ENCODE results near the gene TTF1. TPM values are rescaled to one million over a fixed set of nuclear protein-coding genes. Genes with fewer than 3 reads are reported as not detected.

Gene TTF1
- total RNA-seq, 1 experiment from 2014 or later = 23.8 TPM

DNA sequence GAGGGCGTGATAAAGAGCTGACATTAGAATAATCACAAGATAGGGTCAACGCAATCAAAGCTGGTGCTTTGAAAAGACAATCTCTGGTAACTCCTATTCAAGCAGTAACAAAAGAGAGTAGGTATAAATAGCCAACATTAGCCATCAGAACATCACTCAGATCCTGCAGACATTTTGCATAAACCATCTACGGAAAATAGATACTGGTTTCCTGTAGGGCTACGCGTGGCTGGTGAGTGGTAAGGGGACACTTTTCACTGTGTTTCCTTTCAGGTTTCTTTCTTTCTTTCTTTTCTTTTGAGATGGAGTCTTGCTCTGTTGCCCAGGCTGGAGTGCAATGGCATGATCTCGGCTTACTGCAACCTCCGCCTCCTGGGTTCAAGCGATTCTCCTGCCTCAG lies 22.3 kb downstream of the TTF1 start:
- ChIA-PET CTCF (interaction anchor here (0.6 kb wide), 1 partner anchor 545 kb away, joined by 3 read pairs; no protein-coding TSS in a partner anchor), POLR2A (no interaction called here)
- Mint-ChIP-seq H3K4me1 (no peaks in the 10 kb centered on the region), H3K36me3 (peaks cover 64% of the 10 kb centered on the region), H3K9me3 (no peaks in the 10 kb centered on the region), H3K4me3 (no peak overlapping the region), H3K27ac (no peak overlapping the region), H3K27me3 (ENCODE audit: low read depth) (no peaks in the 10 kb centered on the region)
- DNase-seq (ENCODE audit: low spot score) (no peak), ATAC-seq (no peak)
- TF ChIP-seq NR1H2 (CRISPR knock-in tag; IDR thresholded peaks at IDR 0.05) = no peak
- no peak for TF ChIP-seq AR (CRISPR knock-in tag; IDR thresholded peaks at IDR 0.05)
- no peak for TF ChIP-seq TCF7 (CRISPR knock-in tag; IDR thresholded peaks at IDR 0.05; ENCODE audit: low read depth)
- TF ChIP-seq, protein P1, sequence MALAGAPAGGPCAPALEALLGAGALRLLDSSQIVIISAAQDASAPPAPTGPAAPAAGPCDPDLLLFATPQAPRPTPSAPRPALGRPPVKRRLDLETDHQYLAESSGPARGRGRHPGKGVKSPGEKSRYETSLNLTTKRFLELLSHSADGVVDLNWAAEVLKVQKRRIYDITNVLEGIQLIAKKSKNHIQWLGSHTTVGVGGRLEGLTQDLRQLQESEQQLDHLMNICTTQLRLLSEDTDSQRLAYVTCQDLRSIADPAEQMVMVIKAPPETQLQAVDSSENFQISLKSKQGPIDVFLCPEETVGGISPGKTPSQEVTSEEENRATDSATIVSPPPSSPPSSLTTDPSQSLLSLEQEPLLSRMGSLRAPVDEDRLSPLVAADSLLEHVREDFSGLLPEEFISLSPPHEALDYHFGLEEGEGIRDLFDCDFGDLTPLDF (CRISPR knock-in tag; IDR thresholded peaks at IDR 0.05) = no peak
- no peak for TF ChIP-seq CDX4 (CRISPR knock-in tag; IDR thresholded peaks at IDR 0.05; ENCODE audit: borderline replicate concordance)
- TF ChIP-seq, protein P2, sequence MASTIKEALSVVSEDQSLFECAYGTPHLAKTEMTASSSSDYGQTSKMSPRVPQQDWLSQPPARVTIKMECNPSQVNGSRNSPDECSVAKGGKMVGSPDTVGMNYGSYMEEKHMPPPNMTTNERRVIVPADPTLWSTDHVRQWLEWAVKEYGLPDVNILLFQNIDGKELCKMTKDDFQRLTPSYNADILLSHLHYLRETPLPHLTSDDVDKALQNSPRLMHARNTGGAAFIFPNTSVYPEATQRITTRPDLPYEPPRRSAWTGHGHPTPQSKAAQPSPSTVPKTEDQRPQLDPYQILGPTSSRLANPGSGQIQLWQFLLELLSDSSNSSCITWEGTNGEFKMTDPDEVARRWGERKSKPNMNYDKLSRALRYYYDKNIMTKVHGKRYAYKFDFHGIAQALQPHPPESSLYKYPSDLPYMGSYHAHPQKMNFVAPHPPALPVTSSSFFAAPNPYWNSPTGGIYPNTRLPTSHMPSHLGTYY (CRISPR knock-in tag; IDR thresholded peaks at IDR 0.05) = no peak
- TF ChIP-seq, protein P3, sequence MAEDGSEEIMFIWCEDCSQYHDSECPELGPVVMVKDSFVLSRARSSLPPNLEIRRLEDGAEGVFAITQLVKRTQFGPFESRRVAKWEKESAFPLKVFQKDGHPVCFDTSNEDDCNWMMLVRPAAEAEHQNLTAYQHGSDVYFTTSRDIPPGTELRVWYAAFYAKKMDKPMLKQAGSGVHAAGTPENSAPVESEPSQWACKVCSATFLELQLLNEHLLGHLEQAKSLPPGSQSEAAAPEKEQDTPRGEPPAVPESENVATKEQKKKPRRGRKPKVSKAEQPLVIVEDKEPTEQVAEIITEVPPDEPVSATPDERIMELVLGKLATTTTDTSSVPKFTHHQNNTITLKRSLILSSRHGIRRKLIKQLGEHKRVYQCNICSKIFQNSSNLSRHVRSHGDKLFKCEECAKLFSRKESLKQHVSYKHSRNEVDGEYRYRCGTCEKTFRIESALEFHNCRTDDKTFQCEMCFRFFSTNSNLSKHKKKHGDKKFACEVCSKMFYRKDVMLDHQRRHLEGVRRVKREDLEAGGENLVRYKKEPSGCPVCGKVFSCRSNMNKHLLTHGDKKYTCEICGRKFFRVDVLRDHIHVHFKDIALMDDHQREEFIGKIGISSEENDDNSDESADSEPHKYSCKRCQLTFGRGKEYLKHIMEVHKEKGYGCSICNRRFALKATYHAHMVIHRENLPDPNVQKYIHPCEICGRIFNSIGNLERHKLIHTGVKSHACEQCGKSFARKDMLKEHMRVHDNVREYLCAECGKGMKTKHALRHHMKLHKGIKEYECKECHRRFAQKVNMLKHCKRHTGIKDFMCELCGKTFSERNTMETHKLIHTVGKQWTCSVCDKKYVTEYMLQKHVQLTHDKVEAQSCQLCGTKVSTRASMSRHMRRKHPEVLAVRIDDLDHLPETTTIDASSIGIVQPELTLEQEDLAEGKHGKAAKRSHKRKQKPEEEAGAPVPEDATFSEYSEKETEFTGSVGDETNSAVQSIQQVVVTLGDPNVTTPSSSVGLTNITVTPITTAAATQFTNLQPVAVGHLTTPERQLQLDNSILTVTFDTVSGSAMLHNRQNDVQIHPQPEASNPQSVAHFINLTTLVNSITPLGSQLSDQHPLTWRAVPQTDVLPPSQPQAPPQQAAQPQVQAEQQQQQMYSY (CRISPR knock-in tag; IDR thresholded peaks at IDR 0.05) = no peak
- TF ChIP-seq MXD4 (CRISPR knock-in tag; IDR thresholded peaks at IDR 0.05; ENCODE audit: borderline replicate concordance) = no peak
- TF ChIP-seq, protein P4, sequence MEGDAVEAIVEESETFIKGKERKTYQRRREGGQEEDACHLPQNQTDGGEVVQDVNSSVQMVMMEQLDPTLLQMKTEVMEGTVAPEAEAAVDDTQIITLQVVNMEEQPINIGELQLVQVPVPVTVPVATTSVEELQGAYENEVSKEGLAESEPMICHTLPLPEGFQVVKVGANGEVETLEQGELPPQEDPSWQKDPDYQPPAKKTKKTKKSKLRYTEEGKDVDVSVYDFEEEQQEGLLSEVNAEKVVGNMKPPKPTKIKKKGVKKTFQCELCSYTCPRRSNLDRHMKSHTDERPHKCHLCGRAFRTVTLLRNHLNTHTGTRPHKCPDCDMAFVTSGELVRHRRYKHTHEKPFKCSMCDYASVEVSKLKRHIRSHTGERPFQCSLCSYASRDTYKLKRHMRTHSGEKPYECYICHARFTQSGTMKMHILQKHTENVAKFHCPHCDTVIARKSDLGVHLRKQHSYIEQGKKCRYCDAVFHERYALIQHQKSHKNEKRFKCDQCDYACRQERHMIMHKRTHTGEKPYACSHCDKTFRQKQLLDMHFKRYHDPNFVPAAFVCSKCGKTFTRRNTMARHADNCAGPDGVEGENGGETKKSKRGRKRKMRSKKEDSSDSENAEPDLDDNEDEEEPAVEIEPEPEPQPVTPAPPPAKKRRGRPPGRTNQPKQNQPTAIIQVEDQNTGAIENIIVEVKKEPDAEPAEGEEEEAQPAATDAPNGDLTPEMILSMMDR (IDR thresholded peaks at IDR 0.05) = no peak
- no peak for TF ChIP-seq NR2C2 (CRISPR knock-in tag; IDR thresholded peaks at IDR 0.05)
- TF ChIP-seq, protein P5, sequence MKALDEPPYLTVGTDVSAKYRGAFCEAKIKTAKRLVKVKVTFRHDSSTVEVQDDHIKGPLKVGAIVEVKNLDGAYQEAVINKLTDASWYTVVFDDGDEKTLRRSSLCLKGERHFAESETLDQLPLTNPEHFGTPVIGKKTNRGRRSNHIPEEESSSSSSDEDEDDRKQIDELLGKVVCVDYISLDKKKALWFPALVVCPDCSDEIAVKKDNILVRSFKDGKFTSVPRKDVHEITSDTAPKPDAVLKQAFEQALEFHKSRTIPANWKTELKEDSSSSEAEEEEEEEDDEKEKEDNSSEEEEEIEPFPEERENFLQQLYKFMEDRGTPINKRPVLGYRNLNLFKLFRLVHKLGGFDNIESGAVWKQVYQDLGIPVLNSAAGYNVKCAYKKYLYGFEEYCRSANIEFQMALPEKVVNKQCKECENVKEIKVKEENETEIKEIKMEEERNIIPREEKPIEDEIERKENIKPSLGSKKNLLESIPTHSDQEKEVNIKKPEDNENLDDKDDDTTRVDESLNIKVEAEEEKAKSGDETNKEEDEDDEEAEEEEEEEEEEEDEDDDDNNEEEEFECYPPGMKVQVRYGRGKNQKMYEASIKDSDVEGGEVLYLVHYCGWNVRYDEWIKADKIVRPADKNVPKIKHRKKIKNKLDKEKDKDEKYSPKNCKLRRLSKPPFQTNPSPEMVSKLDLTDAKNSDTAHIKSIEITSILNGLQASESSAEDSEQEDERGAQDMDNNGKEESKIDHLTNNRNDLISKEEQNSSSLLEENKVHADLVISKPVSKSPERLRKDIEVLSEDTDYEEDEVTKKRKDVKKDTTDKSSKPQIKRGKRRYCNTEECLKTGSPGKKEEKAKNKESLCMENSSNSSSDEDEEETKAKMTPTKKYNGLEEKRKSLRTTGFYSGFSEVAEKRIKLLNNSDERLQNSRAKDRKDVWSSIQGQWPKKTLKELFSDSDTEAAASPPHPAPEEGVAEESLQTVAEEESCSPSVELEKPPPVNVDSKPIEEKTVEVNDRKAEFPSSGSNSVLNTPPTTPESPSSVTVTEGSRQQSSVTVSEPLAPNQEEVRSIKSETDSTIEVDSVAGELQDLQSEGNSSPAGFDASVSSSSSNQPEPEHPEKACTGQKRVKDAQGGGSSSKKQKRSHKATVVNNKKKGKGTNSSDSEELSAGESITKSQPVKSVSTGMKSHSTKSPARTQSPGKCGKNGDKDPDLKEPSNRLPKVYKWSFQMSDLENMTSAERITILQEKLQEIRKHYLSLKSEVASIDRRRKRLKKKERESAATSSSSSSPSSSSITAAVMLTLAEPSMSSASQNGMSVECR (CRISPR knock-in tag; IDR thresholded peaks at IDR 0.05; ENCODE audit: borderline replicate concordance) = no peak
- TF ChIP-seq GTF2I (CRISPR knock-in tag; conservative IDR thresholded peaks at IDR 0.05) = no peak
- no peak for TF ChIP-seq ELF4 (CRISPR knock-in tag; IDR thresholded peaks at IDR 0.05; ENCODE audit: low read depth)
- TF ChIP-seq RORB (CRISPR knock-in tag; IDR thresholded peaks at IDR 0.05) = no peak
- TF ChIP-seq ZNF416 (CRISPR knock-in tag; IDR thresholded peaks at IDR 0.05) = no peak
- TF ChIP-seq OVOL2 (CRISPR knock-in tag; IDR thresholded peaks at IDR 0.05; ENCODE audit: borderline replicate concordance) = no peak

Measured in WTC11 (cell line).